ENCODE measurements around the gene SYNDIG1L.

Gene SYNDIG1L

DNA sequence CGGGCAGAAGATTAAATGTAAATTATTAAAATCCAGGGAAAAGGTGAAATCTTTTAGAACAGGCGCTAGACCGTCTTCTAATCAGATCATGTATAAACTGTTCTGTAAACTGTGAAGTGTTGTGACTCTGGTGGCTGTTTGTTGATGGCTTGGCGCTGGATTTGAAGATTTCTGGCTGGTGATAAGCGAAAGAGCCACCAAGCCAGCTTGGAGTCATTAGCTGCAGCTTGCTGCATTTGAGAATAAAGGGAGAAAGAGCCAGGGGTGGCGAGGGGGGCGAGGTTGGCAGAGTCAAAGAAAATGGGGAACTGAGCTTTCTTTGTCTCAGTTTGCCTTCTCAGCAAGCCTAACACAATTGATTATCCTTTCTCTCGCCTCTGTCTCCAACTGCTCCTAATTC lies 8.0 kb downstream of the SYNDIG1L start:
- DNase-seq (ENCODE audit: insufficient read length, low spot score) (no peak), FAIRE-seq (no peak)
- TF ChIP-seq, protein P1, sequence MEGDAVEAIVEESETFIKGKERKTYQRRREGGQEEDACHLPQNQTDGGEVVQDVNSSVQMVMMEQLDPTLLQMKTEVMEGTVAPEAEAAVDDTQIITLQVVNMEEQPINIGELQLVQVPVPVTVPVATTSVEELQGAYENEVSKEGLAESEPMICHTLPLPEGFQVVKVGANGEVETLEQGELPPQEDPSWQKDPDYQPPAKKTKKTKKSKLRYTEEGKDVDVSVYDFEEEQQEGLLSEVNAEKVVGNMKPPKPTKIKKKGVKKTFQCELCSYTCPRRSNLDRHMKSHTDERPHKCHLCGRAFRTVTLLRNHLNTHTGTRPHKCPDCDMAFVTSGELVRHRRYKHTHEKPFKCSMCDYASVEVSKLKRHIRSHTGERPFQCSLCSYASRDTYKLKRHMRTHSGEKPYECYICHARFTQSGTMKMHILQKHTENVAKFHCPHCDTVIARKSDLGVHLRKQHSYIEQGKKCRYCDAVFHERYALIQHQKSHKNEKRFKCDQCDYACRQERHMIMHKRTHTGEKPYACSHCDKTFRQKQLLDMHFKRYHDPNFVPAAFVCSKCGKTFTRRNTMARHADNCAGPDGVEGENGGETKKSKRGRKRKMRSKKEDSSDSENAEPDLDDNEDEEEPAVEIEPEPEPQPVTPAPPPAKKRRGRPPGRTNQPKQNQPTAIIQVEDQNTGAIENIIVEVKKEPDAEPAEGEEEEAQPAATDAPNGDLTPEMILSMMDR (IDR thresholded peaks at IDR 0.05; ENCODE audit: insufficient read depth, missing control alignments): no peak

DNA sequence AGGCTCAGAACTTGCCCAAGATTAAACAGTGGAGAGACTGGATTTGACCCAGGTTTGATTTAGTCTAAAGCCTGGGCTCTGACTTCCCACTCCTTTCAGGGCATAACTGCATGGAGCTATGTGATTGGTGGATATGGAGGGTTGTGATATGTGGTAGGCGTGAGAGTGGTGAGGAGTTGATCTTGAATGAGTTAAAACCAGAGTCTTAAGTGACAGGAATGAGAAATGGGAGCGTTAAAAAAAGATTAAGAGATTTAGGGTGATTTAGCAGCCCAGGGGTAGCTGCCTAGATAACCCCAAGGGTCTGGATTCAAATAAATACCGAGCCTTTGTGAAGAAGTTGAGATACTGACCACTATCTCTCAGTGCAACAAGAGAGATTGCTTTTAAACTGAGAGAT lies 8.4 kb downstream of the SYNDIG1L start:
- TF ChIP-seq, protein P1 (IDR thresholded peaks at IDR 0.05; ENCODE audit: insufficient read depth, missing control alignments): no peak
- DNase-seq (ENCODE audit: insufficient read length, low spot score): no peak
- peak; percentile 74 for FAIRE-seq

DNA sequence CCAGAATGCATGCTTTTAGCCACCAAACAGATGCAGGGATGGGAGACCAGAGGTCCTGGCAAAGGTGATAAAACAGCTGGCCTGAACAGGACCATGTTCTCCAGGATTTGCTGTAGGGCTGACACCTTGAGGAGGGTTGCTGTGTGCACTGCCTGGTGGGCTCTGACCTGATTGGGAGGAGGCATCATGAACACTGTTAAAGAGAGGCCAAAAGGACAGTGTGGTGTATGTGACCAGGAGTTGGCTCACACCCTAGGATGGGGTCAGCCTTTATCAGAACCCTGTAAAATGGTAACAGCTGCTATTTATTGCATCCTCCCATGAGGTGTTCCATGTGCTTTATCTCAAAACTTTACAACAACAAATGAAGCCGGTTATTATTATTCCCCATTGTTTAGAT lies 8.8 kb downstream of the SYNDIG1L start:
- DNase-seq (ENCODE audit: insufficient read length, low spot score) (no peak), FAIRE-seq (no peak)
- TF ChIP-seq, protein P1 (IDR thresholded peaks at IDR 0.05; ENCODE audit: insufficient read depth, missing control alignments): no peak

DNA sequence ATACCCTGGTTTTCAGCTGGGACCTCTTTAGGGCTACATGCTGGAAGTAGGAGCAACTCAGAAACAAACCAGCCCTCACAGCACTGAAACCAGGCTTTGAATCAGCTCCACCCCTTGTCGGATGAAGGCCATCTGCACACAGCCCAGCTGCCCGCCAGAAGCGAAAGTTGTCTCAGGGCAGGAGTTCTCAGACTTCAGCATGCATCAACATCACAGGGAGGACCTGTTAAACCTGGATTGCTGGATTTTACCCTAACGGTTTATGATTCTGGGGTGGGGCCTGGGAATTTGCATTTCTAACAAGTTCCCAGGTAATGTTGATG lies 10.9 kb downstream of the SYNDIG1L start:
- FAIRE-seq: no peak
- DNase-seq (ENCODE audit: insufficient read length, low spot score): no peak
- TF ChIP-seq, protein P1 (IDR thresholded peaks at IDR 0.05; ENCODE audit: insufficient read depth, missing control alignments): no peak

DNA sequence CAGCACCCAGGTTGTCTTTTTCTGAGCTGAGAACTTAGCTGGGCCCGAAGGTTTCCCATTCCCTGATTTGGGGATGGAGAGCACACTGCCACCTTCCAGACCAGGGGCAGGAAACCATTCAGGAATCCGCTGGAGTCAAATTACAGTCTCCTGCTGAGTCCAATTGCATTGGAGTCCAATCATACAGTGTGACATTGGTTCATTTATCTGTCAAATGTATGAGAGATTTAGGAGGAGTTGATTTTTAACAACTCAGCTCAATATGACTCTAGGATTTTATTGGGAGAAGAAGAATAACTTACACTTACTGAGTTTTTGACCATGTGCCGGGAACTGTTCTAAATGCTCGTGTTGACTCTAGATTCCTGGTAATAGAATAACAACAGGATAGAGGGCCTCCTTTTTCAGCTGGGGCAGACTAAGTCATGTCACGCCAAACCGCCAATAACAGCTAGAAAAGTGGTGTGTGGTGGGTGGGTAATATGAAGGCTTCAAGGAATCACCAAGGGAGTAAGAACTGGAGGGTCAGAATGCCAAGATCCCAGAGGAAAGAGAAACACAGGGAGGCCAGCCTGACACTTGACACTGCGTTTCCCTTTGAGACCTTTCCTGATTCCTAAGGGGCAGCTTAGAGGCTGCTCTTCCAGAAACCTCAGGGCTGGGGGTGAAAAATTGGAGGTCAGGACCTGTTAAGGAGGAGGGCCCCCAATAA lies 11.5 kb downstream of the SYNDIG1L start:
- TF ChIP-seq, protein P1 (IDR thresholded peaks at IDR 0.05; ENCODE audit: insufficient read depth, missing control alignments): no peak
- FAIRE-seq (no peak), DNase-seq (ENCODE audit: insufficient read length, low spot score) (no peak)

DNA sequence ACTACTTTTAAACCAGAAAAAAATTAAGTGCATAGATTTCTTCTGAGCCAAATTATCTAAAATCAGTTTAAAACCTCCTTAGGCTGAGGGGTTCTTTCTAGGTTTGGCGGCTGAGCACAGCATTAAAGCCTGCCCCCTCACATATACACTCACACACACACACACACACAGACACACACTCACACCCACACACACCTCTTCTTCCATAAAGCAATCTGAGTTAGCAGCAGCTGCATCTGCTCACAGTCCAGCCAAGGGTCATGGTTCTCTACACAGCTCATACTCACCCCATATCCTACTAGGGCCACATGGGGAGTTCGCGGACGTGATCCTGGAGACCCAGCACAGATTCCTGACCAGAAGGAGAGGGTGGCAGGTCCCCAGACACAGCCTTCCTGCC lies 12.4 kb downstream of the SYNDIG1L start:
- no peak for FAIRE-seq
- TF ChIP-seq, protein P1 (IDR thresholded peaks at IDR 0.05; ENCODE audit: insufficient read depth, missing control alignments): no peak

DNA sequence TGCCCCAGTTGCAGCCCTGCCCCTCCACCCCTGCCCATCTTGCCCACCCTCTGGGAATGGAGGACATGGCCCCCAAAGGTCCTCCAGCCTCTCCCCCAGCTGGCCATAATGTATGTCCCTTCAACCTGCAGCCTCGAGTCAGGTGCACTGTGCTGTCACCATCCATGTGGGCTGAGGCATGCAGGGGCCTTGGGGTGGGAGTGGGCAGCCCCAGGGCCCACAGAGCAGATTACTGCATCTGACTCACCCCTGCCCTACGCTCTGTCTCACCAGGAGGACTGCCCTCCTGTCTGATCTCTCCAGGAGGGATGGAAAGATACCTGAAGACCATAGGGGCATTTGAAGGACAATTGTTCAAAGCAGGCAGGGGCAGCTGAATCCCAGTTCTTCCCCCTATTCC lies 13.3 kb downstream of the SYNDIG1L start:
- no peak for FAIRE-seq

More for the DNA sequence above, 12.4 kb downstream of the SYNDIG1L start:
- DNase-seq (ENCODE audit: insufficient read length, low spot score): no peak

More for the DNA sequence above, 13.3 kb downstream of the SYNDIG1L start:
- DNase-seq (ENCODE audit: insufficient read length, low spot score): no peak
- TF ChIP-seq, protein P1 (IDR thresholded peaks at IDR 0.05; ENCODE audit: insufficient read depth, missing control alignments): no peak
